GM18526 (cell line): ENCODE measurements around the gene ADAM30.

Experiments
- POLR2A ChIP-seq: IDR thresholded peaks from 3 replicates; pipeline ENCODE4 v1.6.1; 2011; ENCODE audit not compliant: insufficient read length; ENCODE audit errors: extremely low read depth

ADAM30 gene

GRCh38 chr1:119888476-119888875 is 7.8 kb downstream of the ADAM30 start:
- TF ChIP-seq POLR2A, result no peak

GRCh38 chr1:119887427-119887826 is 8.9 kb downstream of the ADAM30 start:
- no peak for TF ChIP-seq POLR2A

- TF ChIP-seq POLR2A, result no peak
Measured at GRCh38 chr1:119885903-119886783, 10.2 kb downstream of the ADAM30 start.

- no peak for TF ChIP-seq POLR2A
Measured at GRCh38 chr1:119884711-119885110, 11.6 kb downstream of the ADAM30 start.

GRCh38 chr1:119883826-119884225 is 12.5 kb downstream of the ADAM30 start:
- no peak for TF ChIP-seq POLR2A

GRCh38 chr1:119882132-119883049 is 13.9 kb downstream of the ADAM30 start:
- no peak for TF ChIP-seq POLR2A

- no peak for TF ChIP-seq POLR2A
Measured at GRCh38 chr1:119879510-119880434, 16.5 kb downstream of the ADAM30 start.

- no peak for TF ChIP-seq POLR2A
Measured at GRCh38 chr1:119878171-119878570, 18.1 kb downstream of the ADAM30 start.

GRCh38 chr1:119874186-119874585 is 22.1 kb downstream of the ADAM30 start:
- TF ChIP-seq POLR2A, result no peak

- TF ChIP-seq POLR2A, result no peak
Measured at GRCh38 chr1:119873135-119874015, 22.9 kb downstream of the ADAM30 start.

GRCh38 chr1:119871881-119872280 is 24.4 kb downstream of the ADAM30 start:
- TF ChIP-seq POLR2A, result no peak

- no peak for TF ChIP-seq POLR2A
Measured at GRCh38 chr1:119870917-119871596, 25.3 kb downstream of the ADAM30 start.

GRCh38 chr1:119869995-119870394 is 26.3 kb downstream of the ADAM30 start:
- TF ChIP-seq POLR2A, result no peak
